Stimulated activated CD4-positive, alpha-beta T cell treated with anti-CD3 and anti-CD28 coated beads, Interleukin-1b, Interleukin-23, amount 100 ng/mL, for 24 hours (primary cell): ENCODE measurements around the gene GATD1.

ENCODE experiments used
- DNase-seq, 4 experiments: peaks; one replicate each; pipeline ENCODE4 v3.0.0-alpha.2; 2020; ENCODE audit warnings: low read depth in 4 of 4, low spot score in 1 of 4

GATD1 gene

DNA sequence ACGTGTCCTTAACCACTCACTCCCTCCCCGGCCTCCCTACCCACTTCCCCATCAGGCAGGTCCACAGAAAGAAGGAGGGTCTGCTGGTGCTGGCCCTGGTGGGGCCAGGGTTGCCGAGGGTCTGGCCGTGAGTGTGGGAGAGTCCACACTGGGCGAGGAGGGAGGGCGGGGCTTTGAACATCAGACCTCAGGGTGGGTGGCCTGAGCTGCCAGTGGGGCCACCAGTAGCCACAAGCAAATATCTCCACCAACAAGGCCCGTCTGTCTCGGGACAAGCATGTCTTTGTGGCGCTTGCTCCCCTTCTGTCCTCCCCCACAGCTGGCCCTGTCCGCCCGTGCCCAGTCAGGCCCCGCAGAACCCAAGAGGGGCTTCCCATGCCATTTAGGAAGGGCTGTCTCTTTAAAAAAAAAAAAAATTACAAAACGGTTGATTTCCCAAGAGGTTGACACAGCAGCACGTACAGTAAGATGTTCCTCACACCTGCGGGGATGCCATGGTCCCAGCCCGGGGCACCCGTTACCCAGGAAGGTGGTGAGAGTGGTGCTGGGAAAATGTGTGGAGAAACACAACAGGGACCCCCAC is 47.7 kb downstream of the GATD1 start:
- no peak for DNase-seq

DNA sequence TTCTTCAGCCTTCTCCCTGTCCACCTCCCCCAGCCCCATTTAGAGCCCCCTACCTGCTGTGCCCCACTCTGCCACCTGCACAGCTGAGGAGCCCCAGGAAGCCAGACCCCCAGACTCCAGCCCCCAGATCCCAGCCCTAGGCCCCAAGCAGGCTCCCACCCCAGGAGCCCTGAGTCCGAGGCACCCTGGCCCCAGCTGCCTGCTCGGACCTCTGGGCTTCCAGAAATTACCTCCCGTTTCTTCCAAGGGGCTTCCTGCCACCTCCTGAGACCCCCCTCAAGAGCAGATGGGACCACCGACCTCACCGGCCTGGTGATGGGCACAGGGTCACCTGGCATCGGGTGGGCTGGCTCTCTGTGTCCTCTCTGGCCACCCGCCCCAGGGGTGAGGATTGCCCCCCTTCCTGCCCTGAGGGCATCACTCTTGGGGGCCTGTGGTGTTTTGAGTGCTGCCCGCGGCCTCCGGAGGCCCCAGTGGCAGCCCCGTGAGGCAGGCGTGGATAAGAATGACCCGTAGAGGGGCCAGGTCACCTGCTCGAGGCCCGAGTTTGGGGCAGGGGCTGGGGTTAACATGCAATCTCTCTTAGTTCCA is 48.3 kb downstream of the GATD1 start:
- DNase-seq, result no peak

- peak; percentile 59 to 70 (median 62) for DNase-seq
Observed at GRCh38 chr11:727859-728748, 49.2 kb downstream of the GATD1 start.

GRCh38 chr11:727281-727701 is 50.0 kb downstream of the GATD1 start:
- DNase-seq, result no peak

- peak in 1 of 4 experiments; percentile 29 for DNase-seq
Observed at GRCh38 chr11:726278-727220, 50.7 kb downstream of the GATD1 start.

GRCh38 chr11:725624-726202 is 51.6 kb downstream of the GATD1 start:
- DNase-seq, result no peak

DNA sequence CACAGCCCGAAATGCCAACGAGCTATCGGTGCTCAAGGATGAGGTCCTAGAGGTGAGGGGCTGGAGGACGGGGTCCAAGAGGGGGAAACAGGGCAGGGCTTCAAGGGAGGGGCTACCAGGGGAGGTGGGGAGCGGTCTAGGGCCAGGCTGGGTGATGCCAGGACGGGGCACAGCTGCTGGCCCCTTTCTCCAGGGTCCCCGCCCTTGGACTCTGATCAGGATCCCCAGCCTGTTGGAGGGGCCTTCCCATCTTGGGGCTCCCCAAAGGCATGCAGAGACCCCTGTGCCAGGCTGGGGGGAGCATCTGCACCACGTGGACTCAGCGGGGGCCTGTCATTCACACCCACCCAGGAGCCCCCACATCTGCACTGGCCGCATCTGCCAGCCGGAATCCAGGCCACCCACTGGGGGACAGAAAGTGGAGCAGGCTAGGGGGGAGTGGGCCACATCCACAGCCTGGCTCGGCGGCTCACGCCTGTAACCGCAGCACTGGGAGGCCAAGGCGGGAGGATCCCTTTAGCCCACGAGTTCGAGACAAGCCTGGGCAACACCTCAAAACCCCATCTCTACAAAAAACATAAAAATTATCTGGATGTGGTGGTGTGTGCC is 52.4 kb downstream of the GATD1 start:
- DNase-seq, result no peak

- no peak for DNase-seq
Observed at GRCh38 chr11:724049-724777, 53.1 kb downstream of the GATD1 start.

DNA sequence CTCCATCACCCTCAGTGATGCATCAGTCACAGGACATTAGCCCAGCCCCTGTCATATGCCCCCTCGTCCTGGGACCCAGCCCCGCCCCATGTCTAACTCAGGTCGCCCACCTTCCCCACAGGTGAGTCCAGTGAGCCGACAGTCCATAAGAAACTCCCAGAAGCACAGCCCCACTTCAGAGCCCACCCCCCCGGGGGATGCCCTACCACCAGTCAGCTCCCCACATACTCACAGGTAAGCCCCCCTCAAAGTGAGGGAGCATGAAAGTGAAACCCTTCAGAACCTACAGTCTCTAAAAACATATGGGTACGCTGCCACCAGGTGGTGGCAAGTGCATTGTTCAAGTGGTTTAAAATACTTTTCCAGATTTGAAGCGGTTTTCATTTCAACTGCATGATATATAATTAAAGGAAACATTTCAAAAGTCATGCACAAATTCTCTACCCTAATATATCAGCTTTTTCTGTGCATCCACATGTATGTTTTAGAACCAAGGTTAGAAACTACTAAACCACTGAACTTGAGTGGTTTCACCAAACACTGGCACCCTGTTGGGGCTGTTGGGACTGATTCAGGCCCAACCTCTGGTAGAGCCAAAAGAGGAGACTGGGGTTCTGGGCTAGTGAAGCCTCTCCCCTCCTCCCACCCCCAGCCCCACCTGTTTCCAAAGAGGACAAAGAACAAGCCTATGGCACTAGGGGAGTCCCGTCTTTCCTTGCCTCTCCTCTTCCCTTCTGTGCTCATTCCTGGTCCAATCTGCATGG is 54.0 kb downstream of the GATD1 start:
- no peak for DNase-seq

- no peak for DNase-seq
Observed at GRCh38 chr11:722346-722811, 54.9 kb downstream of the GATD1 start.

DNA sequence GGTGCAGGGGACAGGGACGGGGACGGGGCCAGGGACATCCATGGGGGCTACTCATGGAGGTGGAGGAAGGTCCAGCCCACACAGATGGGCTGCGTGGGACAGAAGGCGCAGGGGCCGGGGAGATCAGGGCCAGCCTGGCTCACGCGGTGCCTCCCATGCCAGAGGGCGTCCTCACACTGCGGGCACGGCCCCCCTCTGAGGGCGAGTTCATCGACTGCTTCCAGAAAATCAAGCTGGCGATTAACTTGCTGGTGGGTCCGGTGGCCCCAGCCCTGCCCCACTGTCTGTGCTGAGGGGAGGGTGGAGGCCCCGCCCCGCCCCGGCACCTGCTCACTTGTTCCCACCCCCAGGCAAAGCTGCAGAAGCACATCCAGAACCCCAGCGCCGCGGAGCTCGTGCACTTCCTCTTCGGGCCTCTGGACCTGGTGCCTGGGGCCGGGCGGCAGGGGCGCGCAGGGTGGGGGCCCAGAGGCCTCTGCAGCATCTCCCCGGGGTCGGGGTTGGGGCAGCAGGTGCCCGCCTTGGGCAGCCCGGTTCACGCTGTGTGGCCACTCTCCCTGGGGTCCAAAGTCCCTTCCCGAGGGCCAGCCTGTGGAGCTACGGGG is 55.4 kb downstream of the GATD1 start:
- no peak for DNase-seq

DNA sequence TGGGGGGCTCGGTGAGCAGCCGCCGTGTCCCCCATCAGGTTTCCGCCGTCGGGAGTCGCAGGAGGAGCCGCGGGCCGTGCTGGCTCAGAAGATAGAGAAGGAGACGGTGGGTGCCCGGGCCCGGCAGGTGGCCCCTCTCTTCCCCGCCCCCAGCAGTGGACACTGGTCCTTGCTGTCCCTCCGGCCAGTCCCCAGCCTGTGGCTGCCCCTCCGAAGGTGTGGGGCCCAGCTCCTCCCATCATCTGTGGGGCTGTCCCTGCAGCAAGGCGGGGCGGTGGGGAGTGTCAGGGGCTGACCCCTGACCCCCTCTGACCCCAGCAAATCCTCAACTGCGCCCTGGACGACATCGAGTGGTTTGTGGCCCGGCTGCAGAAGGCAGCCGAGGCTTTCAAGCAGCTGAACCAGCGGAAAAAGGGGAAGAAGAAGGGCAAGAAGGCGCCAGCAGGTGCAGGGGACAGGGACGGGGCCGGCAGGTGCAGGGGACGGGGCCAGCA is 56.0 kb downstream of the GATD1 start:
- no peak for DNase-seq

DNA sequence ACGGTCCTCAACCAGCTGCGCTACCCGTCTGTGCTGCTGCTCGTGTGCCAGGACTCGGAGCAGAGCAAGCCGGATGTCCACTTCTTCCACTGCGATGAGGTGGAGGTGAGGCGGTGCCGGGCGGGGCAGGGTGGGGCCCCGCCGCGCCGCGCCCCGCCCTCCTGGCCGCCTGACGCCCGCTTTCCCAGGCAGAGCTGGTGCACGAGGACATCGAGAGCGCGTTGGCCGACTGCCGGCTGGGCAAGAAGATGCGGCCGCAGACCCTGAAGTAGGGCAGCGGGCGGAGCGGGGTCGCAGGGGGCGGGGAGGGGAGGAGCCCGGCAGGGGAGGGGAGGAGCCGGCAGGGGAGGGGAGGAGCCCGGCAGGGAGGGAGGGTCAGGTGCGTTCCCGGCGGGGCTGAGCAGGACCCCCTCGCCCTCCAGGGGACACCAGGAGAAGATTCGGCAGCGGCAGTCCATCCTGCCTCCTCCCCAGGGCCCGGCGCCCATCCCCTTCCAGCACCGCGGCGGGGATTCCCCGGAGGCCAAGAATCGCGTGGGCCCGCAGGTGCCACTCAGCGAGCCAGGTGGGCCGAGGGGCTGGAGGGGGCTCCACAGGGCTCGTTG is 56.5 kb downstream of the GATD1 start:
- peak in 1 of 4 experiments; percentile 44 for DNase-seq

DNA sequence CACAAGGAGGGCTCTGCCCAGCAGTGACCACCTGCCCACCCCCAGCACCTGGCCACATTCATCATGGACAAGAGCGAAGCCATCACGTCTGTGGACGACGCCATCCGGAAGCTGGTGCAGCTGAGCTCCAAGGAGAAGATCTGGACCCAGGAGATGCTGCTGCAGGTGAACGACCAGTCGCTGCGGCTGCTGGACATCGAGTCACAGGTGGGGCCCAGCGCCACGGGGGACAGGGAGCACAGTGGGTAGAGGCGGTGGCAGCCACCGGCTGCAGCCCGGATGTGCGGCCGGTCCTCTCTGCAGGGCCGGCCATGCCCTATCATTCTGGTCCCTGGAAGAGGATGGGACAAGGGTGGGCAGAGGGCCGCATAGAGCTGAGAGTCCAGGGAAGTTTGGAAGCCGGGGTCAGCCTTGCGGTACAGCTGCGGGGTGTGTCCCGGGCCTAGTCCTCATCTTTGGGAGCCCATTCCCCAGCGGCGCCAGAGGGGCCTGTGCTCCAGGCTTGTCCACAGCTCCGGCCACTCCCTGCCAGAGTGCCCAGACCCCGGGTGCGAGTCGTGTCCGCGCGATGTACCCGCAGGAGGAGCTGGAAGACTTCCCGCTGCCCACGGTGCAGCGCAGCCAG is 57.2 kb downstream of the GATD1 start:
- DNase-seq, result no peak

GRCh38 chr11:719214-720016 is 57.9 kb downstream of the GATD1 start:
- no peak for DNase-seq
